Keratinocyte (primary cell): Measurements from ENCODE around the gene PTPN6. TPM values are rescaled to one million over a fixed set of nuclear protein-coding genes. Genes with fewer than 3 reads are reported as not detected.

Experiments used
- DNase-seq: peaks from one replicate; pipeline ENCODE4 v3.0.0-alpha.2; 2011; ENCODE audit warnings: low read depth, missing footprints, low spot score
- FAIRE-seq: peaks from 2 replicates; lab custom pipeline; 2011; peaks lifted over from hg19 to GRCh38; lab: Jason Lieb, UNC
- H2AFZ ChIP-seq: 2 replicates; pipeline ENCODE4 v1.6.0; 2012; ENCODE audit warnings: low read length, control low read depth, inconsistent platforms; ENCODE audit not compliant: control insufficient read depth
- H3K27ac ChIP-seq: 2 replicates; pipeline ENCODE4 v1.5.1; 2011; ENCODE audit warnings: low read length; ENCODE audit not compliant: control insufficient read depth, insufficient read depth
- H3K27me3 ChIP-seq: 3 replicates; pipeline ENCODE4 v1.6.0; 2011; ENCODE audit warnings: low read length; ENCODE audit not compliant: control insufficient read depth, insufficient read depth; ENCODE audit errors: extremely low read depth
- H3K36me3 ChIP-seq, 2 experiments: 2 replicates in 1 of 2; 3 replicates in 1 of 2; pipeline ENCODE4 v1.5.1; 2011; ENCODE audit warnings: low read length in 2 of 2, mild to moderate bottlenecking in 1 of 2; ENCODE audit not compliant: control insufficient read depth in 2 of 2, insufficient read depth in 2 of 2; ENCODE audit errors: extremely low read depth in 1 of 2
- H3K4me1 ChIP-seq: 3 replicates; pipeline ENCODE4 v1.5.1; 2011; ENCODE audit warnings: low read length; ENCODE audit not compliant: control insufficient read depth, insufficient read depth; ENCODE audit errors: extremely low read depth
- H3K4me2 ChIP-seq: 3 replicates; pipeline ENCODE4 v1.6.0; 2011; ENCODE audit warnings: low read depth, low read length; ENCODE audit not compliant: control insufficient read depth, insufficient read depth; ENCODE audit errors: extremely low read depth
- H3K4me3 ChIP-seq, 3 experiments: fragments of 200-600 bp in 1 of 3; sonication (generic) in 1 of 3; 2 replicates in 2 of 3; 3 replicates in 1 of 3; pipeline ENCODE4 v1.5.1; 2011 to 2016; ENCODE audit warnings: low read length in 3 of 3, mild to moderate bottlenecking in 3 of 3, control low read depth in 2 of 3, inconsistent platforms in 1 of 3, low read depth in 1 of 3, mixed read lengths in 1 of 3, mixed run types in 1 of 3, moderate library complexity in 1 of 3; ENCODE audit not compliant: control insufficient read depth in 2 of 3, insufficient read depth in 2 of 3; ENCODE audit errors: extremely low read depth in 1 of 3
- H3K79me2 ChIP-seq: 2 replicates; pipeline ENCODE4 v1.6.0; 2012; ENCODE audit warnings: low read length; ENCODE audit not compliant: control insufficient read depth, insufficient read depth
- H3K9ac ChIP-seq: 3 replicates; pipeline ENCODE4 v1.6.0; 2011; ENCODE audit warnings: low read length; ENCODE audit not compliant: control insufficient read depth, insufficient read depth; ENCODE audit errors: extremely low read depth
- H3K9me1 ChIP-seq: 3 replicates; pipeline ENCODE4 v1.6.0; 2011; ENCODE audit warnings: low read length; ENCODE audit not compliant: control insufficient read depth, insufficient read depth; ENCODE audit errors: extremely low read depth
- H3K9me3 ChIP-seq: 2 replicates; pipeline ENCODE4 v1.5.1; 2012; ENCODE audit warnings: low read depth, low read length; ENCODE audit not compliant: control insufficient read depth
- H4K20me1 ChIP-seq: 3 replicates; pipeline ENCODE4 v1.6.0; 2011; ENCODE audit warnings: low read length; ENCODE audit not compliant: control insufficient read depth, insufficient read depth; ENCODE audit errors: extremely low read depth
- EZH2 ChIP-seq: IDR thresholded peaks from one replicate; pipeline ENCODE4 v1.6.1; 2012; ENCODE audit warnings: inconsistent platforms, mild to moderate bottlenecking, low read length, moderate library complexity
- dilution Hi-C: fragments of 300-500 bp; cut with MboI; formaldehyde crosslinking; loops from one replicate; pipeline ENCODE4 v1.7.0; 2020; ENCODE audit warnings: low sequenced_read_pairs; ENCODE audit not compliant: extremely low pct_ligation_motif_present
- polyA plus RNA-seq, 5 experiments: library from polyadenylated mRNA; depleted of rRNA in 3 of 5; stranded (reverse) in 3 of 5; stranded (forward) in 1 of 5; unstranded in 1 of 5; fragments of >200 nt; gene quantifications; 1 replicate in 1 of 5; 2 replicates in 3 of 5; 3 replicates in 1 of 5; pipeline versions ENCODE4 v1.2.1 to v1.2.3, GENCODE V29; 2011 to 2012; ENCODE audit warnings: missing spikeins in 2 of 5, low read depth in 1 of 5, low replicate concordance in 1 of 5
- TF ChIP-seq, protein P1 (sequence below), 3 experiments: IDR thresholded peaks in 1 of 3; conservative IDR thresholded peaks in 1 of 3; optimal IDR thresholded peaks in 1 of 3; 2 replicates in 2 of 3; 3 replicates in 1 of 3; pipeline versions ENCODE3 to v1.5.1; 2011; ENCODE audit warnings: low read length in 3 of 3, mild to moderate bottlenecking in 3 of 3, moderate library complexity in 2 of 3, control low read depth in 1 of 3, inconsistent platforms in 1 of 3; ENCODE audit not compliant: insufficient read depth in 2 of 3; ENCODE audit errors: extremely low read depth in 1 of 3

The PTPN6 gene
- polyA plus RNA-seq, 1 donor (not counting 4 experiments of a cell fraction or from before 2014, with no cell fraction given), result 18.7 TPM

DNA sequence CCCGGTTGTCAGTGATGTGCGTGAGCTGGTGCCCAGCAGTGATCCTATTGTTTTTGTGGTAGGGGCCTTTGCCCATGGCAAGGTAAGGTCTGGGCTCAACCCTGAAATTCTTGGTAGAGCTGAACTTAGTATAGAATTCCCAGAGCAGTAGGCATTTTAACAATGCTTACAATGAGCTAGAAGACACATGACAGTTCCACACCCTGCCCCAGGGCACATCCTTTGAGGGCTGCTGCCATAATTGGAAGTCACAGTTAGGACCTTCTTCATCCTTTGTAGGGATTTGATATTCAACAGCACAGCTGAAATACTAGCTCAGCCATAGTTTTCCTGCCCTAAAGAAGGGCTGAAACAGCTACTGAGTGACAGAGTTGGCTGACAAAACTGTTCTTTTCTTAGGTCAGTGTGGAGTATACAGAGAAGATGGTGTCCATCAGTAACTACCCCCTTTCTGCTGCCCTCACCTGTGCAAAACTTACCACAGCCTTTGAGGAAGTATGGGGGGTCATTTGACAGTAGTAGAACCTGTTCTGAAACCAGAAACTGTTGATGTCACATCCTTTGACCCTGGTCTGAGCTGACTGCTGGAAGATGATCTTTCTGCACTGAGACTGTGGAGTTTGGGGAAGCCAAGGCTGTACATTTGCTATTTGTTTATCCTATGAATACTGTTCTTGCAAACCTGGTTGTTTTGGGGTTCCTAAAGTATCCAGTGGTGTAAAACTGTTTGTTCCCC is 24.3 kb downstream of the PTPN6 start:
- Histone ChIP-seq H3K9me1 (no peaks in the 10 kb centered on the region), H4K20me1 (peaks cover 3% of the 10 kb centered on the region), H3K27ac (no peak overlapping the region), H3K4me3 (no peak overlapping the region), H3K9me3 (no peaks in the 10 kb centered on the region), H3K79me2 (peaks cover 34% of the 10 kb centered on the region), H3K36me3 (peaks cover 28 to 62% of the 10 kb centered on the region in 2 experiments), H3K4me1 (peaks cover 30% of the 10 kb centered on the region), H3K27me3 (no peaks in the 10 kb centered on the region), H3K4me2 (no peak overlapping the region), H2AFZ (no peak overlapping the region), H3K9ac (no peak overlapping the region)
- dilution Hi-C loops, result no loop called here
- no peak for TF ChIP-seq EZH2
- TF ChIP-seq, protein P1, sequence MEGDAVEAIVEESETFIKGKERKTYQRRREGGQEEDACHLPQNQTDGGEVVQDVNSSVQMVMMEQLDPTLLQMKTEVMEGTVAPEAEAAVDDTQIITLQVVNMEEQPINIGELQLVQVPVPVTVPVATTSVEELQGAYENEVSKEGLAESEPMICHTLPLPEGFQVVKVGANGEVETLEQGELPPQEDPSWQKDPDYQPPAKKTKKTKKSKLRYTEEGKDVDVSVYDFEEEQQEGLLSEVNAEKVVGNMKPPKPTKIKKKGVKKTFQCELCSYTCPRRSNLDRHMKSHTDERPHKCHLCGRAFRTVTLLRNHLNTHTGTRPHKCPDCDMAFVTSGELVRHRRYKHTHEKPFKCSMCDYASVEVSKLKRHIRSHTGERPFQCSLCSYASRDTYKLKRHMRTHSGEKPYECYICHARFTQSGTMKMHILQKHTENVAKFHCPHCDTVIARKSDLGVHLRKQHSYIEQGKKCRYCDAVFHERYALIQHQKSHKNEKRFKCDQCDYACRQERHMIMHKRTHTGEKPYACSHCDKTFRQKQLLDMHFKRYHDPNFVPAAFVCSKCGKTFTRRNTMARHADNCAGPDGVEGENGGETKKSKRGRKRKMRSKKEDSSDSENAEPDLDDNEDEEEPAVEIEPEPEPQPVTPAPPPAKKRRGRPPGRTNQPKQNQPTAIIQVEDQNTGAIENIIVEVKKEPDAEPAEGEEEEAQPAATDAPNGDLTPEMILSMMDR (optimal IDR thresholded peaks at IDR 0.05 in 1 of 3, IDR thresholded peaks at IDR 0.05 in 1 of 3, conservative IDR thresholded peaks at IDR 0.05 in 1 of 3; ENCODE audit: extremely low read depth in 1 of 3, insufficient read depth in 2 of 3, low read length in 3 of 3), result no peak
- DNase-seq (no peak), FAIRE-seq (no peak)

GRCh38 chr12:6977653-6978052 is 26.5 kb downstream of the PTPN6 start:
- H4K20me1 ChIP-seq, result peaks cover 3% of the 10 kb centered on the region
- H3K79me2 ChIP-seq, result peaks cover 15% of the 10 kb centered on the region
- DNase-seq, result no peak
- no peak overlapping the region for H3K4me3 ChIP-seq
- H2AFZ ChIP-seq, result no peak overlapping the region
- dilution Hi-C loops, result no loop called here
- H3K9me1 ChIP-seq, result no peaks in the 10 kb centered on the region
- TF ChIP-seq, protein P1 (optimal IDR thresholded peaks at IDR 0.05 in 1 of 3, IDR thresholded peaks at IDR 0.05 in 1 of 3, conservative IDR thresholded peaks at IDR 0.05 in 1 of 3; ENCODE audit: extremely low read depth in 1 of 3, insufficient read depth in 2 of 3, low read length in 3 of 3), result no peak
- no peak for TF ChIP-seq EZH2
- H3K36me3 ChIP-seq, result peaks cover 33 to 70% of the 10 kb centered on the region in 2 experiments
- no peak overlapping the region for H3K27ac ChIP-seq
- H3K4me1 ChIP-seq, result peaks cover 21% of the 10 kb centered on the region
- no peak overlapping the region for H3K9ac ChIP-seq
- no peak for FAIRE-seq
- H3K27me3 ChIP-seq, result no peaks in the 10 kb centered on the region
- H3K9me3 ChIP-seq, result no peaks in the 10 kb centered on the region
- H3K4me2 ChIP-seq, result no peak overlapping the region
